ENCODE data around the gene MAP2K5. TPM values are rescaled to one million over a fixed set of nuclear protein-coding genes. Genes with fewer than 3 reads are reported as not detected.

Gene MAP2K5
- total RNA-seq, 1 experiment from 2014 or later: 15.0 TPM

DNA sequence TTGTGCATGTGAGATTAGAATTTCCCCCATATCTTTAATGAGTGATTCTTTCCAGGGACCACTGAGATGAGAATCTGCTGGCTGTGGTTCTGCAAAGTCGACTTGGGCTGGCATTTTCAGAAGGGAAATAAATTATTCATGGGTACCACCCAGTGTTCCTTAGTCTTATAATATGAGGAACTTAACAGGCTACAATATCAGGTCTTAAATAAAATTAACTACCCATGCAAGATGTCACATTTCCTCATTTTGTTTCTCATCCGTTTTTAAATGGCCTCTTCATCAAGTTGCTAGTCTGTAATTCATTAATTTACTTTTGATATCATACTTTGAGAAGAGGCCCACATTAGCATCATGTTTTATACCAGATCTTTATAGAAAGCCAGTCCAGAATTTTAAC is 224.5 kb downstream of the MAP2K5 start:
- no peak for DNase-seq
- no peak overlapping the region for H3T11ph ChIP-seq (ENCODE audit: low read length)
- no peak overlapping the region for H3K23ac ChIP-seq (ENCODE audit: insufficient read length, low read depth, low read length)
- H3K4me2 ChIP-seq (ENCODE audit: insufficient read depth, insufficient read length, low read length): no peak overlapping the region
- H3K27ac ChIP-seq (ENCODE audit: insufficient read length, low read depth, low read length): no peak overlapping the region
- H3K27ac Mint-ChIP-seq: no peak overlapping the region
- H3K23me2 ChIP-seq (ENCODE audit: insufficient read length, low read depth, low read length, poor library complexity, severe bottlenecking): no peaks in the 10 kb centered on the region
- peaks cover 3% of the 10 kb centered on the region; the same call in 1 of the 2 replicates for H3K4me1 ChIP-seq (ENCODE audit: insufficient read depth, low read length)
- no peak overlapping the region for H3K14ac ChIP-seq (ENCODE audit: insufficient read depth, low read length)
- no peak overlapping the region for H3K4ac ChIP-seq (ENCODE audit: low read depth, low read length)
- H3K27me3 Mint-ChIP-seq (ENCODE audit: low read depth): no peaks in the 10 kb centered on the region
- no peaks in the 10 kb centered on the region for H4K20me1 ChIP-seq (ENCODE audit: control insufficient read depth, insufficient read depth, insufficient read length)
- H2AK5ac ChIP-seq (ENCODE audit: insufficient read length, low read length): no peak overlapping the region
- peaks cover 22 to 47% of the 10 kb centered on the region in 2 experiments for H3K4me1 Mint-ChIP-seq
- WGBS (ENCODE audit: extremely low coverage, insufficient read length, low lambda C conversion rate): no CpG with 5 or more reads among the region's 2 CpGs
- no peak overlapping the region for H4K5ac ChIP-seq (ENCODE audit: insufficient read length, low read depth, low read length)
- no peaks in the 10 kb centered on the region for H3K9me3 ChIP-seq (ENCODE audit: control insufficient read depth, low read depth, low read length)
- H3K36me3 Mint-ChIP-seq (ENCODE audit: insufficient read depth in 1 of 3, low read depth in 3 of 3): no peaks in the 10 kb centered on the region
- no peak overlapping the region for H4K8ac ChIP-seq (replicated peaks; ENCODE audit: insufficient read length, low read depth, low read length)
- no peak overlapping the region for H2AFZ ChIP-seq (ENCODE audit: low read length)
- no peak overlapping the region for H2BK120ac ChIP-seq (ENCODE audit: low read depth, low read length, poor library complexity, severe bottlenecking)
- H2BK5ac ChIP-seq (ENCODE audit: insufficient read length, low read length): no peak overlapping the region
- no peak overlapping the region for H3K18ac ChIP-seq (ENCODE audit: insufficient read length, low read depth, low read length)
- no peak overlapping the region for H2BK15ac ChIP-seq (ENCODE audit: low read depth, low read length)
- no peak overlapping the region for H3K9ac ChIP-seq (ENCODE audit: extremely low read depth, insufficient read length, low read length)
- no peaks in the 10 kb centered on the region for H3K79me1 ChIP-seq (ENCODE audit: insufficient read depth, low read depth, low read length, poor library complexity, severe bottlenecking)
- no peak overlapping the region for H2BK20ac ChIP-seq (ENCODE audit: low read depth, low read length, poor library complexity, severe bottlenecking)
- no peaks in the 10 kb centered on the region for H3K9me3 Mint-ChIP-seq
- H3K79me2 ChIP-seq (ENCODE audit: insufficient read depth, low read length): no peaks in the 10 kb centered on the region
- H4K91ac ChIP-seq (ENCODE audit: insufficient read length, low read depth, low read length): no peak overlapping the region
- H3K4me3 Mint-ChIP-seq: no peak overlapping the region
- no peak for TF ChIP-seq CTCF (conservative IDR thresholded peaks at IDR 0.05)
- no peak overlapping the region for H3K56ac ChIP-seq (ENCODE audit: insufficient read length, low read depth, low read length)
- no peaks in the 10 kb centered on the region; the same call in 1 of the 2 replicates for H3K27me3 ChIP-seq (ENCODE audit: insufficient read depth, low read length)
- H2BK12ac ChIP-seq (ENCODE audit: insufficient read length, low read depth, low read length): no peak overlapping the region
